Measurements from ENCODE around the gene PARK7.

DNA sequence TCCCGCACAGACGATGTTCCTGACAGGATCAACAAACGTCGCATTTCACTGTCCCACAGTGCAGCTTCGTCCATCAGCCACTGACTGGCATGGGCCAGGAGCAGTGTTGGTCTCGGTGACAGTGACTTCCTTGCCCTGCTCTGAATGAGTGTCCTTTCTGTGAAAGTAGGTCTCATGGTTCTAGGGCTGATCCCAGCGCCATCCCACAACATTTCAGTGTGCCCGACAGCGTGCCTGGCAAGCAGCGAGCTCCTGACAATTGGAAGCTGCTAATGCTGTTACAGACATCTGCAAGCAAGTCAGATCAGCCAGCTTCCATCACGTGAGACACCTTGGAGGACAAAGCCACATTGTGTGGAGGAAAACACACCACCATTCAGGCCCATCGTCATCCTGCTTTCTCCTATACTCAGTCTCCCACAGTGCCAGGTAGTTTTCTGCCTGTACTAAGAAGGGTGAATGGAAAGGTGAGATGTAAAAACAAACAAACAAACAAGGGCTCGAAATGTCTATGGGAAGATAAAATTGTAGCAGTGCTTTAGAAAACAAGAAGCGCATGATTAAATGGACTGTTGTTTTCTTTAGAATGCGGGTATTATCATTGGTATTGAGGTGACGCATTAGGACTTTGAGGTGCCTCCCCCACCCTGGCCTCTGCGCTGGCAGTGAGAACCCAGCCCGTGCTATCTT, 42.7 kb downstream of the PARK7 start:
- TF ChIP-seq, protein P1, sequence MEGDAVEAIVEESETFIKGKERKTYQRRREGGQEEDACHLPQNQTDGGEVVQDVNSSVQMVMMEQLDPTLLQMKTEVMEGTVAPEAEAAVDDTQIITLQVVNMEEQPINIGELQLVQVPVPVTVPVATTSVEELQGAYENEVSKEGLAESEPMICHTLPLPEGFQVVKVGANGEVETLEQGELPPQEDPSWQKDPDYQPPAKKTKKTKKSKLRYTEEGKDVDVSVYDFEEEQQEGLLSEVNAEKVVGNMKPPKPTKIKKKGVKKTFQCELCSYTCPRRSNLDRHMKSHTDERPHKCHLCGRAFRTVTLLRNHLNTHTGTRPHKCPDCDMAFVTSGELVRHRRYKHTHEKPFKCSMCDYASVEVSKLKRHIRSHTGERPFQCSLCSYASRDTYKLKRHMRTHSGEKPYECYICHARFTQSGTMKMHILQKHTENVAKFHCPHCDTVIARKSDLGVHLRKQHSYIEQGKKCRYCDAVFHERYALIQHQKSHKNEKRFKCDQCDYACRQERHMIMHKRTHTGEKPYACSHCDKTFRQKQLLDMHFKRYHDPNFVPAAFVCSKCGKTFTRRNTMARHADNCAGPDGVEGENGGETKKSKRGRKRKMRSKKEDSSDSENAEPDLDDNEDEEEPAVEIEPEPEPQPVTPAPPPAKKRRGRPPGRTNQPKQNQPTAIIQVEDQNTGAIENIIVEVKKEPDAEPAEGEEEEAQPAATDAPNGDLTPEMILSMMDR (IDR thresholded peaks at IDR 0.05; ENCODE audit: insufficient read depth, low read length, poor library complexity, severe bottlenecking) = no peak
- TF ChIP-seq EZH2phosphoT487 (conservative IDR thresholded peaks at IDR 0.05; ENCODE audit: low read length) = no peak

All from SU-DHL-6 (cell line).